DND-41 (cell line): Measurements from ENCODE around the gene MAGEA11.

Experiments used
- EZH2 ChIP-seq: IDR thresholded peaks from 3 replicates; pipeline ENCODE4 v1.6.1; 2012; ENCODE audit warnings: borderline replicate concordance, low read depth, mild to moderate bottlenecking, moderate library complexity, low read length, inconsistent platforms; ENCODE audit not compliant: severe bottlenecking
- TF ChIP-seq, protein P1 (sequence below): IDR thresholded peaks from 2 replicates; pipeline ENCODE4 v1.5.1; 2012; ENCODE audit warnings: borderline replicate concordance, low read length, moderate library complexity, mild to moderate bottlenecking; ENCODE audit not compliant: poor library complexity, severe bottlenecking; ENCODE audit errors: extremely low read depth

DNA sequence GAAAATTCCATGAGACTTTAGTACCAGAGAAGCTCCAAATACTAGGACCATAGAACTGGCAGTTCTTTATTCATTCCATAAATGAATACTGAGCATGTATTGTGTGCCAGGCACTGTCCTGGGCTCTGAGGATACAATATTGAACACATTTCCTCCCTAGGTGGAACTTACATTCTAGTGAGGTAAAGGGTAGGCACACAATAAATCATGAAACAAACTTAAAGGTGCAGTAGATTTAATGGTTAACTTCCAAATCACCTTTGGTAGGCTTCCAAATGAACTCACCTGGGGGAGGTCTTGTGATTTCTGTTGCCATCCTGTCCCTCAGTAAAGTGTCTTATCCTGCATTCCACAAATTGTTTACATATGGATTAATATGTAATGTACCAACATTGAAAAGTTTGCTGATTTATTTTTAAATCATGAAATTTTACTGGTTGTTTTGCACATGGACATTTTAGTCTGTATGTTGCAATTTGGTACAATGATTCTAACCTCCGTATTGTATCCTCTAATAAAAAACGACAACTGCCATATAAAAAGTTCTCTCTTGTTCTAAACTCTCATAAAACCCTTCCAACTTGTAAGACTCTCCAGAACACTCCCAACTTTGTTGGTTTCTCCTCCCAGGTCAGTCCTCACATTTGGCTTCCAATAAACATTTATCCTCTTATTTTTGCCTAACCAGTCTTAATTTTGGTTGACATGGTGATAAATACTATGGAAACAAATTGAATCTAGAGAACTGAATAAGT, 4.5 kb upstream of the MAGEA11 start:
- no peak for TF ChIP-seq EZH2
- TF ChIP-seq, protein P1, sequence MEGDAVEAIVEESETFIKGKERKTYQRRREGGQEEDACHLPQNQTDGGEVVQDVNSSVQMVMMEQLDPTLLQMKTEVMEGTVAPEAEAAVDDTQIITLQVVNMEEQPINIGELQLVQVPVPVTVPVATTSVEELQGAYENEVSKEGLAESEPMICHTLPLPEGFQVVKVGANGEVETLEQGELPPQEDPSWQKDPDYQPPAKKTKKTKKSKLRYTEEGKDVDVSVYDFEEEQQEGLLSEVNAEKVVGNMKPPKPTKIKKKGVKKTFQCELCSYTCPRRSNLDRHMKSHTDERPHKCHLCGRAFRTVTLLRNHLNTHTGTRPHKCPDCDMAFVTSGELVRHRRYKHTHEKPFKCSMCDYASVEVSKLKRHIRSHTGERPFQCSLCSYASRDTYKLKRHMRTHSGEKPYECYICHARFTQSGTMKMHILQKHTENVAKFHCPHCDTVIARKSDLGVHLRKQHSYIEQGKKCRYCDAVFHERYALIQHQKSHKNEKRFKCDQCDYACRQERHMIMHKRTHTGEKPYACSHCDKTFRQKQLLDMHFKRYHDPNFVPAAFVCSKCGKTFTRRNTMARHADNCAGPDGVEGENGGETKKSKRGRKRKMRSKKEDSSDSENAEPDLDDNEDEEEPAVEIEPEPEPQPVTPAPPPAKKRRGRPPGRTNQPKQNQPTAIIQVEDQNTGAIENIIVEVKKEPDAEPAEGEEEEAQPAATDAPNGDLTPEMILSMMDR: no peak
